8988T (cell line): ENCODE measurements around the gene ECI2.

Source experiments
- DNase-seq: peaks from one replicate; pipeline ENCODE4 v3.0.0; 2011

ECI2 gene, protein sequence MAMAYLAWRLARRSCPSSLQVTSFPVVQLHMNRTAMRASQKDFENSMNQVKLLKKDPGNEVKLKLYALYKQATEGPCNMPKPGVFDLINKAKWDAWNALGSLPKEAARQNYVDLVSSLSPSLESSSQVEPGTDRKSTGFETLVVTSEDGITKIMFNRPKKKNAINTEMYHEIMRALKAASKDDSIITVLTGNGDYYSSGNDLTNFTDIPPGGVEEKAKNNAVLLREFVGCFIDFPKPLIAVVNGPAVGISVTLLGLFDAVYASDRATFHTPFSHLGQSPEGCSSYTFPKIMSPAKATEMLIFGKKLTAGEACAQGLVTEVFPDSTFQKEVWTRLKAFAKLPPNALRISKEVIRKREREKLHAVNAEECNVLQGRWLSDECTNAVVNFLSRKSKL

DNA sequence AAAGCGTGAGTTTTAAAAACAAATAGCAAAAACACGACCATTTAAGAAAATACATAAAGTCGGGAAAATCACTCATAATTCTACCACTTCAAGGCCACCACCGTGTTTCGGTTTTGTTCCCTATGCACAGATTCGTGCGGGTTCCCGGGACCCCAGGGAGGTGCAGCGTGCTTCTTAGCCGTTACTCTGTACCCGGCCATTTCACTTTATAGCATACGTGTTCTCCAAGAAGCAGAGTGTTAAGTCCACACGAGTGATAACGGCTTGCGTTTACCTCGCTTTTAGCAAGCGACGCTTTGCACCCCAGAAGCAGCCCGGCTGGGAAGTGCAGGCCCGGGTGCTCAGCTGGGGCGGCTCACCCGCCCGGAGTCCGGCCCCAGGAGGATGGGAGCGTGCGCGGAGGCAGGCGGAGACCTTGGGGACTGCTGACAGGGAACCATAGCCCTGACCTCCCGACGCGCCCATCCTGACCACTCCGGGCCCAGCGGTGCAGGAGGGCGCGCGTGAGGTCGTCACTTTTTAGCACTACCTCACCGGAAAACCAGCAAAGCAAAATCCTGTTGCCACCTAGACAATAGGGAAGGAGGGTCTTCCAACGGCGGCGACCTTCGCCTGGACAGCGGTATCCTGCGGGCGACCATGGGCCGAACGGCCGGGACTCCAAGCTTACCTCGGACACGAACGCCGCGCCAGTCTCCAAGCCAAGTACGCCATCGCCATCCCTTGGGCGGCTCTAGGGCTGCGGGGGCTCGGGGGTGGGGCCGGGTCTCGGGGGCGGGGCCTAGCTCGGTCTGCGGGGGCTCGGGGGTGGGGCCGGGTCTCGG is at the start of gene ECI2:
Gene ECI2, minus strand, starts transcription at position 735 of the 824 bp plus-strand sequence. Its CDS starts 15 bp downstream, at position 720.
- DNase-seq, result peak; percentile 51

DNA sequence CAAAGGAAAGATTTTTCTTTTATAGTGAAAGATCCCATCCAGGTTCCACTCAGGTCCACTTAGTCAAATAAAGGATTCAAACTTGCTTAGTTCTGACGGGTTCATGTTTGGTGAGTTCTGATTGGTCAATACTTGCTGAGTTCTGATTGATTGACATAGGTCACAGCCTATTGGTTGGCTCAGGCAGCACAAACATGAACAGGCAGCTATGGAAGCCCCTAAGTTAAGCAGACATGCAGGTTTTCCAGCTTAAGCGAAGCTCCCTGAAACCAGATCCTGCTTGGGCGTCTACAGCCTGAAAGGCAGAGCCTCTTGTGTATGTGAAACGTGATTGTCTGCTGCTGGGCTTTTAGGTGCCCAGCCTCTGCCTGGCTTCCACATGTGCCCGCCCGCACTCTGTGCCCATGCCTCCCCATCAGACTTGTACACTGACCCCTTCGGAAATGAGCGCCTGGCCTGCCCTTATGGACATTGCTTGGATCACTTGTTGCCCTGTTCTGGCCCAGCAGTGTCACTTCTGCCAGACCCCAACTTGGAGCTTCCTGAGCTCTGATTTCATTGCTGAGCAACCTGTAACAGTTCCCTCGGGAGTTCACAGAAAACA is 45.4 kb upstream of the ECI2 start:
- no peak for DNase-seq

DNA sequence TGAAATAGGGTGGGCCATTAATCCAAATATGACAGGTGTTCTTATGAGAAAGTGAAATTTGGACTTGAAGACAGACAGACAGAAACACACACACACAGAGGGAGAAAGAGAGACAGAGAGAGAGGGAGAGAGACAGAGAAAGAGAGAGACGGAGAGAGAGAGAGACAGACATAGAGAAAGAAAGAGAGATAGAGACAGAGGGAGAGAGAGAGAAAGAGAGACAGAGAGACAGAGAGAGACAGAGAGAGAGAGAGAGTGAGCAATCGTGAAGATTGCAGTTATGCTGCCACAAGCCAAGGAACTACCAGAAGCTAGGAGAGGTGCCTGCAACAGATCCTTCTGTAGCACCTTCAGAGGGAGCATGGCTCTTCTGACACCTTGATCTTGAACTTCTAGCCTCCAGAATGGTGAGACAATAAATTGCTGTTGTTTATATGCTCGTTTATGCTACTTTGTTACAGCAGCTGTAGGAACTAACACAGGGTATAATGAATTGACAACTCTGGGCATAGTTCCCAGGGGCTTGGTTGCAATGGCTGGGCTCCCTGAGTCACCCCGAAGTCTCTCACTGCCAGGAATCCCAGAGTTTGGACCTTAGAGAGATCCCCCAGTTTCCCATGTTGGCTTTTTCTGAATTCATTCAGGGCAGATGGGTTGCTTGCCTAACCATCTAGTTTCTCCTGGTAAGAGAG is 44.7 kb upstream of the ECI2 start:
- no peak for DNase-seq

DNA sequence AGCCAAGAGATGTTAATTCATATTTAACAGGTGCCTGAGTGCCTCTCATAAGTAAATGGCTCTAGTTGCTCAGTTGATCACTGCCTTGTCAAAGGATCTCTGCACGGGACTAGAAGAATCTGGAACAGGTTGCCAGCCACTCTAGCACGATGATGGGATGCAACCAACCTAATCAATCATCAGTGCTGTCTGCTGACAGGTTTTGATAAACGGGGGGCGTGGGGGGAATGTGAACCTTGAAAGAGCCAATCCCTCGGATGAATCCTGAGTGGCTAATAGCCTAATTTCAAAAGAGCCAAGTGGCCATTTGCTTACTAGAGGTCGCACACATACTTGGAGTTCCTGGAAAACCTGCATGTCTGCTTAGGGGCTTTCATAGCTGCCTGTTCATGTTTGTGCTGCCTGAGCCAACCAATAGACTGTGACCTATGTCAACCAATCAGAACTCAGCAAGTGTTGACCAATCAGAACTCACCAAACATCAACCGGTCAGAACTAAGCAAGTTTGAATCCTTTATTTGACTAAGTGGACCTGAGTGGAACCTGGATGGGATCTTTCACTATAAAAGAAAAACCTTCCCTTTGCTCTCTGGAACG is 43.5 kb upstream of the ECI2 start:
- DNase-seq, result no peak

DNA sequence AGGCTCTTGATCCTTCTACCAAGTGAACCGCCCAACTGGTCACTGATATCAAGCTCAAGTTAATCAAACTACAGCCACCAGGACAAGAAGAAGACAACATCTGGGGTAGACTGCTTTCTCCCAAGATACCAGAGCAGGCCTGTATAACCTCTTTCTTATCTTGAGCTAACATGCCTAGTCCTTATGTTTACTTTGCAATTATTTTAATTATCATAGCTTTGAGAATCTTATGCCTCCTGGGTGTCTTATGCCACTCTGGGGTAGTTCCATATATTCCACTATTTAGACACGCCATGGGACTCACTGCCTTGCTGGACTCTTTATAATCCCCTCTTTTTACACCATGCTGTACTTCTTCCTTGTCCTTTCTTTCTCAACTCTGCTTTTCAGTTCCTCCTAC is 41.5 kb upstream of the ECI2 start:
- no peak for DNase-seq

DNA sequence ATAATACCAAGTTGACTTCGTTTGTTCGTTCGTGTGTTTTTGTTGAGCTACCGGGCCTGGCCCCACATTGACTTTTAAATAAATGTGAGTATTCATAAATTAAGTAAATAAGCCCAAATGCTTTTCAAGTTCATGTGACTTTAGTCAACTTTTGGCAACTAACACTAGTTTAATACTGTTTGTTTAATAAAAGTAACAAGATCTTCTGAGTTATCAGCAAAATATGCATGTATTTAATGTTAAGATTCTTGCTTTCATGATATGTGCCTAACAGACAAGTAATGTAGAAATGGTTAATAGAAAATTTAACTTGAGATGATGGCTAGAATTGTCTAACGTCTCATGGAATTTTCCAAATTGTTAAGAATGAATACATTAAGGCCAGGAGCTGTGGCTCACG is 38.7 kb upstream of the ECI2 start:
- DNase-seq, result no peak

DNA sequence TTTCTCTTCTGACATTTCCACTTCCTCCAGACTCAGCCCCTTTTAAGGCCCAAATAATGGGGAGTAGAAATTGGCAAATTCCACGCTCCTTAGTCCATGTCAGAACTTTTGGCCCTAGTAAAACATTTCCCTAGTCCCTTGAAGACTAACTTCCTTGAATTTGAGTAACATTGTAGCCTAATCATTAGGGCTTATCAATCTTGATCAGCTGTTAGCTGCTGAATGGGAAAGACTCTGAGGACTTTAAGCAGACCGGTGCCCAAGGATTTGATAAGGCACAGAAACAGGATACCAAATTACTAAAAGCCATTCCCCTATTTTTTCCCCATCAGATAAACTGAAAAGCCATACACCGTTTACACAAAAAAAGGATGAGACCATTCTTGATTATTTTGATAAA is 37.0 kb upstream of the ECI2 start:
- DNase-seq, result no peak

DNA sequence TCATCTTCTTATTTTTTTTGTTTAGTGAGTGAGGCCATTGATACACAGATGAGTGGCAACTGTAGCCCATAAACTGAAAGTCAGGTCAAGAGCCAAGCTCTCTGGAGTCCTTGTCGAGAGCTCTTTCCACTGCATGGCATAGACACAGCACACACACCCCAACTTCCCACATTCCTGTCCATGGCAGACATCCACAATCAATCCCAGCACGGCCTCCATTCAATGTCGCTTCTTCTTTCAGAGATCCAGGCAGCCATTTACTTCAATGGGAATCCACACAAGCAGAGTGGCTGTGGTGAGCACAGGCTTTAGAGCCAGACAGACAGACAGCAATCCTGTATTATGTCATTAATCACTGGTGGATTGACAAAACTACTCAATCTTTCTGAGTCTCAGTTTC is 34.9 kb upstream of the ECI2 start:
- DNase-seq, result no peak

DNA sequence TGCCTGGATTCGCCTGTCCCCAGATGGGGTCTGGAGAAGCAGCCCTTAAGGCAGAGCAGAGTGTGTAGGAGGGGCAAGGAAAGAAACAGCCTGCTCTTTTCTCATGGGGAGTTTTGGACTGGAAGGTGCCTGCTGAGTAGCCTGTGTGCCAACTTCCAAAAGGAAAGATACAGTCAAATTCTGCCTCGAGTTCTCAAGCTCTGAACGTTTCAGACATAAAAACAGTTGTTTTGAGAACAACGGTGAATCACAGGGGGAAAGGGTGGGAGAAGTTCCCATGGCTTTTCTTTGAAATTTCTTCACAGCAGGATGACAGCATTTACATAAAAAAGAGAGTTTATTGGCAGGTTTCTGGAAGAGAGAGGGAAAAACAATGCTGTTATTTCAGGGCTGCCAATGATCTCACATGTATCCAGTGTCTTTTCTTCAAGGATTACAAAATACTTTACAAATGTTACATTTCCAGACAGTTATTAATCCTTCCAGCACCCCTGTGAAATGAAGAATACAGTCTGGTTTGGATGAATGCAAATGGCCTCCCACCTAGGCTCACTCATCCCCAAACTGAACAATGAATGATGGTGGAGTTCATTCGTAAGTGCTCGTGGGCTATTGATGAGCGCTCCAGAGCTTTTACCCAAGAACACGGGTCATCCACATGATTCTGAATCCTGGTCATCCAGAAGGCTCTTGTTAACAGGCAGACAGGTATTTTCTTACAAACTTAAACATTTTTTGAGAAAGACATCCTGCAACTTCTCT is 33.8 kb upstream of the ECI2 start:
- DNase-seq, result no peak

DNA sequence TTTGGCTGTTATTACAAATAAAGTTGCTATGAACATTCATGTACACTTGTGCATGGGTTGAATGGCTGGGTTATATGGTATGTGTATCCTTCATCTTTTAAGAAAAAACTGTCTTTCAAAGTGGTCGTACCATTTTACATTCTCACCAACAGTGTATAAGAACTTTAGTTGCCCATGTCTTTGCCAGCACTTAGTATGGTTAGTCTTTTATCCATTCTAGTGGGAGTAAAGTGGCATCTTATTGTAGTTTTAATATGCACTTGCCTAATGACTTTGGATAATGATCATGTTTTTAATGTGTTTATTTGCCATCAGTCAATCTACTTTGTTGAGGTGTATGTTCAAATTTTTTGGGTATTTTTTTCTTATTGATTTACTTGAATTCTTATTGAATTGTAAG is 32.5 kb upstream of the ECI2 start:
- DNase-seq, result no peak

DNA sequence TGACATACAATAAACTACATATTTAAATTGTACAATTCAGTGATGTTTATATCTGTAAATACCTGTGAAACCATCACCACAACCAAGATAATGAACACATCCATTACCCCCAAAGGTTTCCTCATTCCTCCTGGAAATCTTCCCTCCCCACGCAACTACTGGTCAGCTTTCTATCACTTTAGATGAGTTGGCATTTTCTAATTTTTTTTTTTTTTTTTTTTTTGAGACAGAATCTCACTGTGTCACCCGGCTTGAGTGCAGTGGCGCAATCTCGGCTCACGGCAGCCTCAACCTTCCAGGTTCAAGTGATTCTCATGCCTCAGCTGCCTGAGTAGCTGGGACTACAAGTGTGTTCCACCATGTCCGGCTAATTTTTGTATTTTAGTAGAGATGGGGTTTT is 31.7 kb upstream of the ECI2 start:
- no peak for DNase-seq

DNA sequence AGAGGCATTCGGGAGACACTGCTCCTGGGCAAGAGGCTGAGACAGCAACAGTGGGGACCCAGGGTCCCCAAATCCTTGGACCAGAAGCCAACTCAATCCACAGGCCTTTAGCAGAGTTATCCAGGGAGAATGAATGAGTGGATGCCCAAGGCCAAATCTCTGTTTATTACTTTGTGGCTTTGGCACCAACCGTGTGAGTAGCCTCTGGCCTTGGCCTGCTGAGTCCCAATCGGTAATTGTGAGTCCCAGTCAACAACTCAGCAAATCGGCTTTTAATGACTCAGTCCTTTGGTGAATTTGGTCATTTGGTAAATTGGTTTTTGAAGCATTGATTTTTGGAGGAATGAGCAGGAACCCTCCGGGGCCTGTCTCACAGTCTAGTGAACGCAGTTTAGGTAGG is 29.1 kb upstream of the ECI2 start:
- DNase-seq, result no peak

DNA sequence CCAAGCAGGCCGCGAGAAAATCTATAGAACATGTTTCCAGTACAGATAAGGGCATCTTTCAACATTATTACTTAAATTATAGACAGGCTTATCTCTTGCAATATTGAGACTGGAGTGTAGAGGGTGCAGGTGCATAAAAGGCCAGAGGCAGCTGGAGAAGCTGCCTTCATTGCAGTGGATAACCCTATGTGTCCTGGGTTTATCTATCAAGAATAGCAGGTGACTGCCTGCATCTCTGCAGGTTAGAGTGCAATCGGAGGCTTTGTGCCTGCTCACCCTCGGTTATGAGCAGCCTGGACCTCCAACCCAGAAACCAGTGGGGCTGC is 28.7 kb upstream of the ECI2 start:
- DNase-seq, result no peak

DNA sequence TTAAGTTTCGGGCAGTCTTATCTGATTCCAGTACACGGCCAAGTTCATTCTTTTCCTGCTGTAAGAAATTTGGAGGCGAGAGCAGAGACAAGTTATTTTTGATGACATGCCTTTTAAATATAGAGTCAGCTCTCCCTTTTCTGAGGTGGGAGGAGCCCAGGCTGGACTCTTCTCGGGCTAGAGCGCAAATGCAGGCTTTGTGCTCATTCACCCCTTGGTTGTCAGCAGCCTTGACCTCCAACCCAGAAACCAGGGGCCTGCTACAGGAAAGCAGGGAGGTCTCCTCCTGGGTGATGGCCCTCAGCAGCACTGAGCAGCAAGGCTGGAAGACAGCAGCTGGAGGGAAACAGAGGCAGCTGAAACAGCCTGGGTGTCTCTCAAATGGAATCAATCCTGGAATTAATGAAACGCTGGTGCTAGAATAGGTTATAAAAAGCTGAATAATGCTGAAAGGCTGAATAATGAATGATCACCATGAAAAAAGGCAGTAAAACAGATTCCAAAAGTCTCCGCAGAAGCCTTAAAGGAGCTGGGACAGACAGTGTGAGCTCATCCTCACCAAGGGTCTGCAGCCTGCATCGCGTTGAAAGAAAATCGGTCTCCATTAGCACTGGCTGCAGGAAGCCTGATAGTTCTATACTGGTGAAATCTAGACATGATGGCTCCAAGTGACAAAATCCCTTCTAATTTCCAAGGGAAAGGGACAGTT is 28.2 kb upstream of the ECI2 start:
- no peak for DNase-seq

DNA sequence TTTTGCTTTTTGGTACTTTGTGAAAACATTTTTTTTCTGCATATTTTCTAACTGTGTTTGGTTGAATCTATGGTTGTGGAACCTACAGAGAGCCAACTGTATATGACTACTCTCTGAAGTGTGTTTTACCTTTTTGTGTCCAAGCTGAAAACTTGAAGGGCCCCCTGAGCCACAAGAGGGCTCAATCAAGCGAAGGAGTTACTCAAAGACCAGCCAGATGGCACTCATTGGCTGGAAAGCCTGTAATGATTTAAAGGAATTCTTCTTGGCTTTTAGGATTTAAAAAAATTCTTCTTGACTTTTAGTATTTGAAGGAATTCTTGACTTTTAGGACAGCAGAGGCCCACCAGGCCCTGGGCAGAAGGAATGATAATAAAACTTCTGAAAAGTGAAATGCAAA is 27.0 kb upstream of the ECI2 start:
- DNase-seq, result no peak

DNA sequence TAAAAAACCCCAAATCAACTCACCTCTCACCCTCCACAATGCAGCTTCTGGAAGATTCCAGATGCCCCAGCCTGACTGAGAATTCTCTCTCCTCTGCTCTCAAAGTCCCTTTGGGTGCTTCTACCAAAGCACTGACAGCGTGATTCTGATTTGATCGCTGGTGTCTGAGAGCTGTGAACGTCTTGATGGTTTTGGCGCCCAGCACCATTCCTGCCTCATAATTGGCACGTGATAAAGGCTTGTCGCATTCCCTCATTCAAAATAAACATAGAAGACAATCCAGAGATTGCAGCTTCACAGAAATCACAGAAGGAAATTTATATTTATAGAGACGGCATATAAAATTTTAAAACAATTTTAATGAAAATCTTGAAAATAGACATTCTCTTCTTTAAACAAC is 24.1 kb upstream of the ECI2 start:
- DNase-seq, result no peak

DNA sequence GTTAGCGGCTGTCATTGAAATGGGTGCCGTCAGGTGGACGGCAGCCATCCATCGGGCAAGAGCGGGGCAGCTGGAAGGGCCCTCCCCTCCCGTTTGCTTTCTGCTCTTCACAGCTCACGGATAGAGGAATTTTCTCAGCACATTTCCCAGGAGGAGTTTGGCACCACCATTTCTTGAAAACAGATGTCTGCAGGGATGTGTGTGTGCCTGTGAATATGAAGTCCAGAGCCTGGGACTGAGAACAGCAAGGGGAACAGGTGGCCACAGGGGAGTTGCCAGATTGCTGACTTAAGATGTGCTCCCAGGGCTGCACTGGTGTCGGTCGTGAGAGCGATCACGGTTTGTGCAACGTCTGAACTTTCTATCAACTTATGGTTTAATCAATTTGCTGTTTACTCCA is 22.1 kb upstream of the ECI2 start:
- no peak for DNase-seq

DNA sequence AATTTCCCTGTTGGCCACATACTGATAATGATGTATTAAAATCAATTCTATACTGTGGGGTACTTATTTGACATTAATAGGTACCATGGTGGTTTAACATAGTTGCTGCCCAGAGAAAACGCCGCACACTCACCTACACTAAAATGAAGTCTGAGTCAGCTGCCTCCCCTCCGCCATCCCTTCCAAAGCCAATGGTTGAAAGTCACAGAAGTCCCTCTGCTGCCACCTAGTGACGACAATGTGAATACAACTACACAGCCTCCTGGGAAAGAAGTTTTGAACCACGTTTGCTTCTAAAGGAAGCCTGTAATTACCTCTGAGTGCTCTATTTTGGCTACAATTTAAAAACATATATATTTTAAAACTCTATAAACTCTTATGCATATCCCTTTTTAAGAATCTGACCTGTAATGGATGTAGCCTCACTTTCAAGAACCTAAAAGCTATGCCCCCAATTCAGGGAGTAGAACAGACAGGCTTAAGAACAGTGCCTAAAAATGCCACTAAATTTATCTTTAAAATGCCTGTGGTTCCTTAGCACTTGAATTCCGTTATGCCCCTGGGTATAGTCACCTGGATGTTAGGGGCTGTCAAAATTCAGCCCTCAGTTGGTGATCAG is 20.6 kb upstream of the ECI2 start:
- no peak for DNase-seq

DNA sequence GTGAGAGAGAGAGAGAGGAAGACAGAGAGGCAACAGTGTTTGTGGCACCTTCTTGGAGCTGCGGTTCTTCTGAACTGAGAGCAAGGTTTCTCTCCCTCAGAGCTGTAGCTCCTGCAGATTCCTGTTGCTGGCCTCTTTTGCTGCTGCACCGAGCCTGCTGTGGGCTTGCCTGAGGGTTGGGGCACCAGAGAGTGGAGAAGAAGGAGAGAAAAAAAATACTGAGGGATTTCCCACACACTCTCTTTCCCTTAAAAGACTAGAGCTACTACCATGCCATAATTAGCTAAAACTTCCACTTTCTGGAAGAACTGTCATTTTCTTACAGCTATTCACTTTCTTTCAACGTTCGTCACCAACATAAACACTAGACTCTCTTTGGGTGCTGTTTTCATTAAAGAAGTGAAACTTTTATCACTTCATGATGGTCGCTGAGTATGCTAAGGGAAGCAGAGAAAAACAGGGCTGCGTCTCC is 18.2 kb upstream of the ECI2 start:
- no peak for DNase-seq

DNA sequence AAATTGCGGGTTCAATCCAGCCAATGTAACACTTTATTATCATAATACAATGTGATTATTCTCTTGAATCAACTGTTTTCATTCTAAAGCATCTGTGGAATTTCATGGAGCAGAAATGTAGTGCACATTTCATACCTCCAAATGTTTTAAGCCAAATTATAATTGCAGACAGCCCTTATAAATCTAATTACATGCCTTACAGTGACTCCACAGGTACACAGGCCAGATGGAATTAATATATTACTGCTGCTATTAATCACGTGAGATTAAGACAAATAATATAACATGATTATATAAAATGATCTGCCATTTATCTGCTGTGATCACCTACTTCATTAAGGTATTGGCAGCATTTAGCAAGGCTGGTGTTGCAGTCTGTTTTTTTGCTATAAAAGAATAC is 9.7 kb upstream of the ECI2 start:
- no peak for DNase-seq

DNA sequence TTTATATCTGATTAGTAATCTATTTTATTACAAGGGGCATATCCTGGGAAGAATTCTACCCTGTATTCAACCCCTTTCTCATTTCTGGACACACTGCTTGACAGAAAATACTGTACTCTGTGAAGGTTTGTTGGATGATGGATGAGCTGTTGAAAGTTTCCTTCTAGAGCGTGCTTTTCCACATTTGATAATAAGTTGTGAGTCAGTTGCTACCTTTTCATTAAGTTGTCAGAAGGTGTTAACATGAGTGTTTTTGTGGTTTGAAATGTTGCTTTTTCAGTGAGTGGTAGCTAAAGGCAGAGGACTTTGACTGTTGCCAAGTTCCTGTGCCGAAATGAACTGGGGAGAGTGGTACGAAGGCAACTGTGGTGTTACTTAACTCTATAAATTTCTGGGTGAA is 3.9 kb upstream of the ECI2 start:
- no peak for DNase-seq
